A172 (cell line): ENCODE results near the gene FAM229A. TPM values are rescaled to one million over a fixed set of nuclear protein-coding genes. Genes with fewer than 3 reads are reported as not detected.
A peak's percentile ranks its signal among the peaks of the same experiment; 100 is the strongest.

Experiments used
- DNase-seq: peaks from one replicate; pipeline ENCODE4 v3.0.0-alpha.2; 2015; ENCODE audit warnings: low spot score
- total RNA-seq: library from RNA; depleted of rRNA; stranded (reverse); fragments of >200 nt; shearing (Covaris generic); gene quantifications from 2 replicates; pipeline ENCODE4 v1.2.3, GENCODE V29; 2014

Gene FAM229A
- total RNA-seq, 1 experiment from 2014 or later = 0.45 TPM

DNA sequence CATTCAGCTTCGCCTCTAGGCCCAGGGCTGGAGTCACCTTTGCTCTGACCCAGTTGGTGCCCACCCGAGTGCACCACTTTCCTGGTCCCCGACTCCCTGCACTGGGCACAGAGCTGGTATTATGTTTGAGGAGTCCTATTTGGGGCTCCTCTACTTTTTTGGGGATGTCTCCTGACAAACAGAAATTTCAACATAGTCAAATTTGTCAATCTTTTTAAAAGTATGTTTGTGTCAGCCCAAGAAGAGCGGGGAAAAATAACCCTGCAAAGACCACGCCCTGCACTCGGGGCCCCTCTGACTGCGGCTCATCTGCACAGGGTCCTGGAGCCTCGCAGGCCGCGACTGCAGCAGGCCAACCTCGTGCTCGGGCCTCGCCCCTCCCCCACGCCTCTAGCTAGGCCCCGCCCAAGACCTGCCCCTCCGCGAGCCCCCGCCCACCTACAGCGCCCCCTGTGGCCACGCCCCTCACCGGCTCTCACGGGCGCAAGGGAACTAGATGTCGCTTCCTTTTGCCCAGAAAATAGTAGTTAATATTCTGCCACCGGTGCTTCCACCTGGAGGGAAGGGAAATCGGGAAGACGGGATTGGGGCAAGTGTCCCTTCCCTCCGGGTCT lies 11.4 kb downstream of the FAM229A start:
- DNase-seq = no peak

DNA sequence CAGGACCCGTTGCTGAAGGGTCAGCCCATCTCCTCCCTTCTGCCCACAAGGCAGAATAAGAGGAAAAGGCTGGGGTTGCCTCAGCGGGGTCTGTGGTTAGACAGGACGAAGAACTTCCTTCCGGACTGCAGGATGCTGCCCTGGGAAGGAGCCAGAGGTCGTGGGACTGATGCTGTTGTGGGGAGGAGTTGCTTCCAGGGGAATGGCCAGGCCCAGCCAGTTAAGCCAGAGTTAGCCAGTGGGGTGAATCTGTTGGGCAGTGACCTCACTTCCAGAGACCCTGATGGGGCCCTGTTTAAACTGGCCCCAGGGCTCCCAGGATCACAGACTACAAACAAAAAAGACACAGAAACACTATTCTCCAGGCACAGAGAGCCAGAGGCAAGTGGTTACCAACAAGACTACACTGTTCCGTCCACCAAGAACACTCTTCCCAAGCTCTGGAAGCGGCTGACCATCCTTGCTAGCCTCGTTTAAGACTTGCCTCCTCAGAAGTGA lies 13.0 kb downstream of the FAM229A start:
- peak; percentile 61 for DNase-seq

DNA sequence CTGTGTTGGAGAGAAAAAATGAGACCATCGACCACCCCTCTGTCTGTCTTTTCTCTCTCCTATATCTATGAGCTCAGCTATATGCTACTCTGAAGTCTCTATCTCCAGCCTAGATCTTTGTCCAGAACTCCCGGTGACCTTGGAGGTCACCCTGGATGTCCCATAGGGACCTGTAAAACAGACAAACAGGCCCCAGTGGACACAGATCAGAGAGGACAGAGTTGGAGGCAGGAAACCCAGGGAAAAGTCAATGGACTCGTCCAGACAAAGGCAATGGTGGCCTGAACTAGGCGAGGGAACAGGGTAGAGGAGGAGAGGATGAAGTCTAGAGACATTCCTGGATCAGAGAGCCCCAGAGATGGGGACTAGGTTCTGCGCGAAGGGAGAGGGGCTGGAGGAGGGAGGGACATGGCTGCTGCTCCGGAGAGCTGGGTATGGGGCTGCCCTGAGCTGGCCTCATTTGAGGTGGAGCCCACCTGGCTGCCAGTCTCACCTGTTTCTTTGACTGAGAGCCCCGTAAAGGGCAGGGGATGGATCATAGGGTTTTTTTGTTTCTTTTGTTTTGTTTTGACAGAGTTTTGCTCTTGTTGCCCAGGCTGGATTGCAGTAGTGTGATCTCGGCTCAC lies 15.6 kb downstream of the FAM229A start:
- DNase-seq = no peak

DNA sequence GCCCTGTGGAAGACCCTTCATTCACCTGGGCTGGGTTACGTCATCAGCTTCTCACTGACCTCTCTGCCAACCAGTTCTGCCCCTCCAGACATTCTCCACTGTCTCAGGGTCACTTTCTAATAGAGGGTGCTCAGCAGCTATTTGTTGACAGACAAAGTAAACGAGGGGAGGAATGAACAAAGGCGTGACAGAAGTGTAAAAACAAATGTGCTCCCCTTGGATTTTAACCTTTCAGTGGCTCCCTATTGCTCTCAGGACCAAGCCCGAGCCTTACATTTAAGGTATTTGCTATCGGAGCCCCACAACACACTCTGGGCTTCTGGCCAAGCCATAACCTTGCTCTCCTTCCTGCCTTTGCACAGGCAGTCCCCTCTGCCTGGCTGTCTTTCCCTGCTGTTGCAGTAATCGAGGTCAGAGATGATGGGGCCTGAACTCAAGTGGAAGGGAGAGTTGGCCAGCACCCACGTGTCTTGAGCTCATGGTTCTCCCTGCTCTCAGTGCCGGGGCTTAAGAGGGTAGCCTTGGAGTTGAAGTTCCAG lies 16.9 kb downstream of the FAM229A start:
- DNase-seq = no peak

DNA sequence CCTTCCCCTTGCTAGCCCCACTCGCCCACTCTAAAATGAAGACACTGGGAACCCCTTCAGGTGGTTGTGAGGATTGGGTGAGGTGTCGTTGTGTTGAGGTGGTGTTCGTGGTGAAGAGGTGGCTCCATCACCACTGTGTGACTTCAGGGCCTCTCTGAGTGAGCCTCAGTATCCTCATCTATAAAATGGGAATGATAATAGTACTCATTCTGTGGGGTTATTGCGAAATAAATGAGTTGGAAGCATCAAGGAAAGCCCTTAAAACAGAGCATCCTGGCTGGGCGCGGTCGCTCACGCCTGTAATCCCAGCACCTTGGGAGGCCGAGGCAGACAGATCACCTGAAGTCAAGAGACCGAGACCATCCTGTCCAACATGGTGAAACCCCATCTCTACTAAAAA lies 19.6 kb downstream of the FAM229A start:
- no peak for DNase-seq

DNA sequence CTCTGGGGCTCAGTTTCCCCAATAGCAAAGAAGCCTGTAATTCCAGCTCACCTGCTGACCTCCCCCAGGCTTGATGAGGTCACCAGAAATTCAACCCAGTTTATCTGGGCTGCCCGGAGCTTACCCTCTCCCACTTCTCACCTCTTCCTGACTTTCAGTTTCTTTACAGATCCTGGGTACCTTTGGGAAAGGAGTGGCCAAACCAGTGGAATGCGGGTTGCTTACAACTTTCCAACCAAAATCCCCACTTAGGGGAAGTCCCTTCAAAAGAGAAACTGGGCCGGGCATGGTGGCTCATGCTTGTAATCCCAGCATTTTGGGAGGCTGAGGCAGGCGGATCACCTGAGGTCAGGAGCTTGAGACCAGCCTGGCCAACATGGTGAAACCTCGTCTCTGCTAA lies 20.3 kb downstream of the FAM229A start:
- DNase-seq = no peak

DNA sequence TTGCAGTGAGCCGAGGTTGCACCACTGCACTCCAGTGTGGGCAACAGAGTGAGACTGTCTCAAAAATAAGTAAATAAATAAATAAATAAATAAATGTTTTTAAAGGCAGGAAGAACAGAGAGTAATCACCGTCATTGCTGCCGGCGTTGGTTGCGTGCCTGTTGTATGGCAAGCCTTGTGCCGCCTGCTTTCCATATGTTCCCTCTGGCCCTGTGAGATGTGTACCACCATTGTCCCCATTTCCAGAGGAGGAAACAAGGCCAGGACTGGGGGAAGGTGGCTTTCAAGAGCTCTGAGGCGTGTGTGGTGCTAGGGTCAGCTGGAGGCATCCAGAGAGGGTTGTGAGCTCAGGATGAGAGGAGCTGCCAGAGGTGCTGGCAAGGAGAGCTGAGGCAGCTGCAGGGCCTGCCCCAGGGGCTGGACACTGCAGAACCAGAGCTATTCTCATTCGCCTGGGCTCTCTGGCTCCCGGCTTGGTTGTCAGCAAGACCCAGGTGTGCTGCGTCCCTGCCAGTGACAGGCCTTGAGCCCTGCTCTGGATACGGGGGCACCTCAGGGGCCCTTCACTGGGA lies 21.0 kb downstream of the FAM229A start:
- DNase-seq = no peak

DNA sequence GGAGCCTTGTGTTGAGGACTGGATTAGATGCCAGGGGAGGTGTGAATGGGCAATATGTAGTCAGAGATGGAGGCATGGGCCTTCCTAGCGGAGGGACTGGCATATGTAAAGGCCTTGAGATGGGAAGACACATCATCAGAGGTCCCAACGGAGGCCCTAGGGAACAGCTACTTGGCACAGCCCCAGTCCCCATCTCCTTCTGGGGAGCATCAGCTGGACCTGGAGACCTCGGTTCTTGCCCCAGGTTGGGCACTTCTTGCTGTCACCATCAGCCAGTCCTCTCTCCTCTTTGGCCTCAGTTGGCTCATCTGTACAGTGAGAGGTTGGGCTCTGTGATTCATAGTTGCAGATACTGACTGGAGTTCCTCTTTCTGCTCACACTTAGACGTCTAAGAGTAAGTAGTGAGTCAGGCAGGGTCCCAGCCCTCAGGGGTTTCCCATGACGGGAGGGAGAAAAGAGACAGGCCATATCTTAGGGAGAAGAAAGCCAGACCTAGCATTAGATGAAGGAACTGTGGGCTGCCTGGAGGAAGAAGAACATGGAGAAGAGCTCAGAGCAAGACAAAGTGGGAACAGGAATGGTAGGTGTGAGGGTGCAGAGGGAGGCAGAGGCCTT lies 22.8 kb downstream of the FAM229A start:
- no peak for DNase-seq

DNA sequence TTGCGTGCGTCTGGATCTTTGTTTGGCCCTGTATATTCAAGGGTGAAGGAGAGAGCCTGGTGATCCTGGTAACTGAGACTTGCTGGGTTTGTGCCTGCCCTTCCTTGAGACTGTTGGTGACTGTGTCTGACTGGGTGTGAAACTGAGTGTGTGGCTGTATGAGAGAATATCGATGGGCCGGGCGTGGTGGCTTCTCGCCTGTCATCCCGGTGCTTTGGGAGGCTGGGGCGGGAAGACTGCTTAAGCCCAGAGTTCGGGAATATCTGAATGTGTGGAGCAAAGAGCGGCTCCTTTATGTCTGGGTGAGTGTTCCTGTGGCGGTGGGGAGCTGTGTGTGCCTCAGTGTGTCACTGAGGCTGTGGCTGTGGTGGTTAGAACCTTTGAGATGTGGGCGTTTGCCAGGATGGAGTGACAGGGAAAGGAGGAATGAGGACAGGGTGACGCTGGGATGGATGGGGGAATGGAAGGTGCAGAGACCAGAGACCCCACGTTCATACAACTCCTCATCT lies 23.6 kb downstream of the FAM229A start:
- DNase-seq = no peak

DNA sequence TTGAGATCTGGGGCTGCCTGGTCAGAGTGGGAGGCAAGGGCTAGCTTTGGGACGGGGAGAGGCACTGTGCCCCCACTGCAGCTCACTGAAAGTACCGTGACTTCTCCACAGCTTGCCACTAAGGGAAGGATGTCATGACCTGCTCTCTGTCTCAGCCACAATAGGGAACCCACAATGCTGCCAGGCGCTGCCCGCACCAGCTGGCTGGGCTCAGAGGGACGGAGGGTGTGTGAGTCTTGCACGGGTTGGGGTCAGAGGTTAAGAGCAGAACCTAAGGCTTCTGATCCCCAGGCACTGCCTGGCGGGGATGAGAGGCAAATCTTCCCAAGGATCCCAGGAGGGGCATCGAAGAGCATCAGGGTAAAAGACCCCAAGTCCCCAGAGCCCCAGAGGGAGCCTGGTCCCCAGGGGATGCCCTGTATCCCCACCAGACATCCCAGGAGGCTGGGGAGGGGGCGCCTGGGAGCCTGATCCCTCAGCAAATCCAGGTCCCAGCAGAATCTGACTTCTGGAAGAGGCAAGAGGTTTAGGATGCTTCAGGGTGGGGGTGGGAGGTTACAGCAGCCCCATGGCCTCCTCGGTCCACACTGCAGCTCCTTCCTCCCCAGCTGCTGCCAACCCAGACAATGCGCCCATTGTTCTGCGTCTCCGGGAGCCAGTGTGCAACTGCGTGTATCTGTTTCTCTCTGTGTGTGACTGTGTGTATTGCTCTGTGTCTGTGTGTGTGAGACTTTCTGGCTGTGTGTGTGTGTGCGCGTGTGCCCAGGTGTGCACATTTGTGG lies 24.2 kb downstream of the FAM229A start:
- peak; percentile 23 for DNase-seq

DNA sequence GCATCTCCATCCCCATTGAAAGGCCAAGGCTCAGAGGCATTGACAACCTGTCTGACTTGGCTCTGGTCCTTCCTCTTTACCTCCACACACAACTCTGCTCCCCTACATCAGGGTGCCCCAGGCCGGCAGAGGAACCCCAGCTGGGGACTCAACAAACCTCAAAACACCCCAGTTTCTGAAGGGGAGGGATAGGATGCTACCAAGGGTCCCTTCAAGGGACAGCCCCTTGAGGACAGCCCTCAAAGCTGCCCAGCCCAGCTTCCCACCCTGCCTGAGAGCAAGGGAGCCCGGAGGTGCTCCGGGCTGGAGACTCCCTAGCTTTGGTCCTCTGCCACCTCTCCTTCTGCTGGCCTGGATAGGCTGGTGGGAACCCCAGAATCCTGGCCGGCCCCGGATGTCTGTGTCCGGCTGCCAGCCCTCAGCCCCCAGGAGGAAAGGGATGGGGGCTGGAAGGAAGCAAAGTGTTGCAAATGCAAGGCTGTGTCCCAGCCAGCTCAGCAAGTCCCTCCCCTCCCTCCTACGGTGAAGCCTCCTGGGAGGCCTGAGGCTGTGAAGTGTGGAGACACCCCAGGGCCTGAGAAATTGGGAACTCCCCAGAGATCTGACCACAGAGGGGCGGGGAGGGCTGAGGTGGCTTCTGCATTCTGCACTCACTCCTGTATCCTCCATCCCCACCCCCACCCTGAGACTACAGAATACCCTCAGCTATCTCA lies 25.2 kb downstream of the FAM229A start:
- peak; percentile 60 for DNase-seq

DNA sequence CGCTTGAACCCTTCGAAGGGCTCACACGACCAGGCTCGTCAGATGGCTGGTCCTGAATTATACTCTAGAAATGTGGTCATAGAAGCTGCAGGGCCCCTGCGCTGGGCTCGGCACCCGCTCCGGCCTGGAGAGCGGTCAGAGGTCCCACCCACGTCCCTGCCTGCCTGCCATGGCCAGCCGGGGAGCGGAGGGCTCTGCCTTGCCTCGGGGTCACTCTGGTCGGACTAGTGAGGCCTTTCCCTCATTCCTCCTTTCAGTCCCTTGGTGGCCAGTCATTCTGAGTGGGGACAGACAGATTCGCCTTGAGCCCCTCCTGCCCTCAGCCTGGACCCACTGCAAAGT lies 25.7 kb downstream of the FAM229A start:
- no peak for DNase-seq

DNA sequence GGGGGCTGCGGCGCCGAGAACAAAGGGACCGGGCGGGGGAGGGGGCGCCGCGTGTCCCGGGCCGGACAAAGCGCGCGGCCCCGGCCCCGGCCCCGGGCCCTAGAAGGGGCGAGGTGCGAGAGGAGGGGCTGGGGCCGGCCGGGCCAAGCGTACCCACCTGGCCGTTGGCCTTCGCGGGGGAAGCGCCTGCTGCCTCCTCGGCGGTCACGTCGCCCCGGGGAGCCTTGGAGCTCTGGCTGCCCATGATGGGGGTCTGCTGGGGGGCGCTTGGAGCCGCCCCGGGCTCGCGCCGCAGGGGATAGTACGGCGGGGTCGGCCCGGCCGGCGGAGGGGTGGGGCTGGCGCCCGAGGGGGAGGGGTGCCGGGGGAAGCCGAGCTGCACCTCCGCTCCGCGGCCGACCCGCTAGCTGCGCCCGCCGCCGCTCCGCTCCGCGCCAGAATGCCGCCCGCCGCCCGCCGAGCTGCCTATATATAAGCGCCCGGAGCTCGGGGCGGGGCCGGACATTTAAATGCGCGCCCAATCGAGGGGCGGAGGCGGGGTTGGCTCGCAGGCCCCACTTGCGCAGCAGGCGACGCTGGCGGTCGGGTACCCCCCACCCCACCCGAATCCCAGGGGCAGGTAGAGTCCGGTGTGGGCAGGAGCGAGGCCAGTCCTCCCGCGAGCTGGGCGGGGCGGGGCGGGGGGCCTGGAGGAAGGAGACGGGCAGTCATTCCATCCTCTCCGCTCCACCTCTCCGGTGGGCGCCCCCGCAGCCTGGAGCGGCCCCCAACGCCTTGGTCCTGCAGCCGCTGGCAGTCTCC lies 26.3 kb downstream of the FAM229A start, which contains the start of gene MARCKSL1:
TSS of gene MARCKSL1 (minus strand) at position 444 of the 801 bp plus-strand sequence. CDS start at position 244, 200 bp downstream.
- DNase-seq = peak; percentile 19

DNA sequence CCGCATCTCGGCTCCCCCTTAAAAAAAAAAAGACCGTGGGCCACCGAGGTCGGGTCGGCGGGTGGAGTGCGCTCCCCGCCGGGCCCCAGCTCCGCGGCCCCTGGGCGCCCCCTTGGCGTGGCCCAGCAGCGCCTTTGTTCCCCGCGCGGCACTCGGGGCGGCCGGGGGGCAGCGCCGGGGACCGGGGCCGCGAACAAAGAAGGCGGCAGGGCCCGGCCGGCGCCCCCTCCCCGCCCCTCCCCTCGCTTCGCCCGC lies 26.8 kb downstream of the FAM229A start:
- DNase-seq = no peak

DNA sequence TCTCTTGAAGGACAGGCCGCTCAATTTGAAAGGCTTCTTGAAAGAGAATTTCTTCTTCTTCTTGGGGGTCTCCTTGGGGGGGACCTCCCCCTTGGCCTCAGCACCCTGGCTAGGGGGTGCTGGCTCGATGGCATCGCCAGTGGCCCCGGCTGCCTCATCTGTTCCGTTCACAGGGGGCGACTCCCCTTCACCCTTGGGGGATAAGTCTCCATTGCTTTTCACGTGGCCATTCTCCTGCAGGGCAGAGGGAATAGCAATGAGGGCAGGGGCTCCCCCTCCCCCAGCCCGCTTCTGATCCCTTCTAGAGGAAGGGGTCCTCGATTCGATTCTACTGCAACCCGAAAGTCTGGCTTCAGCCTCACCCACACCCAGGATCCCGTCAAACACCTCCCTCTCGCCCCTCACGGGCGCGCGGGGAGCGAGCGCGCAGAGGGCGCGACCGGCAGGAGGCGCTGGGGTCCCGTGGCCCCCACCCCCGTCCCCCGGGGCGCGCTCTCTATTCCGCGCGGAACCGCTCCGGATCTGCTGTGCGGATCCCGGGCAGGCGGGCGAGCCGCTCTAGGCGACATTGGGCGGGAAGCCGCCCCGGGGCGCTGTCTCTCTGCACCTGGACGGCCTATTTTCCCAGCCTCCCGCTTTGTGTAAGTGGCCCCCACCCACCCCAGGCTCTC lies 27.3 kb downstream of the FAM229A start:
- no peak for DNase-seq

DNA sequence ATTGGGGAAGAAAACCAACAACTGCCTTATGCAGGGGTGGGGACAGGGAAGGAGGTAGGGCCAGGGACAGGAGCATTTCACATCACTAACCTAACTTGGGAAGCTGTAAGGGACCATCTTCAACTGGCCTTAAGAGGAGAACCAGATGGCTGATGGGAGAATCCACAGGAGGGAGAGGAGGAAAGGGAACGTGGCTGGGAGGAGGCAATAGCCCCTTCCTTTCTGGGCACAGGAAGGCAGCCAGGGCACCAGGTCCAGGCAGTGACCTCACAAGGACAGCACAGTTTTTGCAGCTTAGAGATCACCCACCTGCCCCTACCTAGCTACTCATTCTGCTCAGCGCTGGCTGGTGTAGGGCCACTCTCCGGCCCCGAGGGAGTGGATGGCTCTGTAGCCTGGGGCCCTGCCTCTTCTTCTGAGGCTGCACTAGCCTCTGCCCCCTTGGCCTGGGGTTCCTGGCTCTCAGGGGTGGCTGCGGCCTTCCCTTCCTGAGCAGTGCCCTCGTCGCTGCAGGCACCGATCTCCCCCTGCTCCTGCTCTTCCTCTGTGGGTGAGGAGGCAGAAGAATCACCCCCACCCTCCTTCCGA lies 27.9 kb downstream of the FAM229A start:
- DNase-seq = no peak

DNA sequence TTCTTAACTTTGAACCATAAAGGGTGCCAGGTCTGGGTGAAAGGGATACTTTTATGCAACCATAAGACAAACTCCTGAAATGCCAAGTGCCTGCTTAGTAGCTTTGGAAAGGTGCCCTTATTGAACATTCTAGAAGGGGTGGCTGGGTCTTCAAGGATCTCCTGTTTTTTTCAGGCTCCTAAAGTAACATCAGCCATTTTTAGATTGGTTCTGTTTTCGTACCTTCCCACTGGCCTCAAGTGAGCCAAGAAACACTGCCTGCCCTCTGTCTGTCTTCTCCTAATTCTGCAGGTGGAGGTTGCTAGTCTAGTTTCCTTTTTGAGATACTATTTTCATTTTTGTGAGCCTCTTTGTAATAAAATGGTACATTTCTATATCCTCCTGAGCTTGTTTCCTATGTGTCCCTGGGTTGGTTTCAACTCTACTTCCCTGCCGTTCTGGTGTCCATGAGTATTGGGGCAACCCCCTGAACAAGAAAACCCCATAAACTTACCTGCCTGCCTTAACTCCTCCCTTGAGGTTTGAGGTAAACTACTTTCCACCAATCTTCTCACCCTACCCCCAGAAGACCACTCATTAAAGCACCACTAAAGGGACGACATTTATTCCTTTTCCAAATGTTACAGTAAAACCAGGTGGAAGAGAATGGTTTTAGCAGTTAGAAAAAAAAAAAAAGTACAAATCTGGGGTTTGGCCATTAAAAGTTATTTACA lies 28.9 kb downstream of the FAM229A start:
- no peak for DNase-seq

DNA sequence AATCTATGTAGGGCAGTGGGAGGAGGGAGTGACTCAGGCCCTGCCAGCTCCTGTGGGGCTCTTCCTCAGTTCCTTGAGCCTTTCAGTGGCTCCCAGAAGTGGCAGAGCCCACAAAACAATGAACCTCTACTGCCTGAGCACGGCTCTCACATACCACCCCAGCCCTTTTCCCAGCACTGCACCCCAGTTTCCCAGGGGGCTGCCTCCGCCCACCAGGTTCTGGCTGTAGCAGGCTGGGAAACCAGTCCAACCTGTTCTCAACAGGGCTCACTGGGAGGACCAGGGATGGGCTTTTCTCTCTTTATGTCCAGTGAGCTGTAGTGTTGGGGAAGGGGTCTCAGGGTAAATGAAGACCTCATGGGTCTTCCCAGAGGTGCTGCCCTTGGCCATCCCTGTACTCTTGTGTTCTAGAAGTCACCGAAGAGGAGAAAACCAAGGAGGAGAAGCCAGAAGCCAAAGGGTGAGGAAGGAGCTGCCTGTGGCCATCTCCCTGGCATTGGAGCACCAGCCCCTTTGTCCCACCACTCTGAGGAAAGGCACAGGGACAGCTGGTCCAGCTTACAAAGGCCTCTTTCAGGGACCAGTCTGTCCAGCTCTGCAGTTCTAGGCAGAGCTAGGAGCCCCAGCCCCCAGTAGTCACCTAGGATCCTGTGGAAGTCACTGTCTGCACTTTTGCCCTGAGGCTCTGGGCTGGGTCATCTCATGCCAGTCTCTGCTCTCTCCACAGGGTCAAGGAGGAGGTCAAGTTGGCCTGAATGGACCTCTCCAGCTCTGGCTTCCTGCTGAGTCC lies 29.8 kb downstream of the FAM229A start:
- no peak for DNase-seq
